HG02759 (cell line): Measurements from ENCODE around the gene KPRP.

ENCODE experiments used
- ATAC-seq: cut with Tn5 transposase; IDR thresholded peaks from one replicate; pipeline ENCODE4 v1.9.1; 2021; ENCODE audit warnings: mild to moderate bottlenecking, moderate library complexity; ENCODE audit not compliant: unreplicated experiment

KPRP gene, protein sequence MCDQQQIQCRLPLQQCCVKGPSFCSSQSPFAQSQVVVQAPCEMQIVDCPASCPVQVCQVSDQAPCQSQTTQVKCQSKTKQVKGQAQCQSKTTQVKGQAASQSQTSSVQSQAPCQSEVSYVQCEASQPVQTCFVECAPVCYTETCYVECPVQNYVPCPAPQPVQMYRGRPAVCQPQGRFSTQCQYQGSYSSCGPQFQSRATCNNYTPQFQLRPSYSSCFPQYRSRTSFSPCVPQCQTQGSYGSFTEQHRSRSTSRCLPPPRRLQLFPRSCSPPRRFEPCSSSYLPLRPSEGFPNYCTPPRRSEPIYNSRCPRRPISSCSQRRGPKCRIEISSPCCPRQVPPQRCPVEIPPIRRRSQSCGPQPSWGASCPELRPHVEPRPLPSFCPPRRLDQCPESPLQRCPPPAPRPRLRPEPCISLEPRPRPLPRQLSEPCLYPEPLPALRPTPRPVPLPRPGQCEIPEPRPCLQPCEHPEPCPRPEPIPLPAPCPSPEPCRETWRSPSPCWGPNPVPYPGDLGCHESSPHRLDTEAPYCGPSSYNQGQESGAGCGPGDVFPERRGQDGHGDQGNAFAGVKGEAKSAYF

DNA sequence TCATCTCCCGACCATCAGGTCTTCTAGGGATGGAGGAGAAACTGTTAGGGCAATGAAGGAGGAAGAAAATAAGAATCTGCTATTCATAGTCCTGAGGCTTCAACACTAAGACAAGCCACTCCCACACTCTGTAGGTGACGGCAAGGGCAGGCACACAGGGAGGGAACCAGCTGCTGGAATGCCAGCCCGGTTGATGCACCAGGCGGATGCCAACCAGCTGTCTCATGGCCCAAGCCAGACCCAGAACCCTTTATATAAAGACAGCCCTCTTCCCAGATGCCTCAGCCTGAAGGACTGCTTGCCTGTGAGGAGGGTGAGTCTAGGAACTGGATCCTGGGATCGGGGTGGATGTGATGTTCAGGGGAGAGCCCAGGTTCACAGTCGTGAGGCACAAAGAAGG lies at the start of gene KPRP:
Gene KPRP (plus strand): TSS at position 279 of the 400 bp plus-strand sequence. CDS start 1,564 bp downstream, outside the sequence.
- ATAC-seq: no peak

DNA sequence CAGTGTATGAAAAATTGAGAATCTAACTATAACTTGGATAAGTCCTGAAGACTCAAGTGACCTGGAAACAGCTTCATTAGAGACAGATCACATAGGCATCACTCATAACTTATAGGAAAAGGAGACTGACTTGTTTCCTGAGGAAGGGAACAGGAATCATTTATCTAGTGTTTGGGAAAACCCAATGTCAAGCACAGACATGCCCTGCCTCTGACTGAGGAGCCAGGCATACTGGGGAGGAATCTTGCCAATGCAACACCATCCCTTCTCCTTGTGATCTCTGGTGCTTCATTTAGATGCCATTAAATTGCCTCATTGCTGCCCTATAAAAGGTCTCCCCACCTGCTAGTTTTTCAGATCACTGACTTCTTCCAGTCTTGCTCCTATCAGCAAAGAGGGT lies 39.6 kb upstream of the KPRP start:
- no peak for ATAC-seq

DNA sequence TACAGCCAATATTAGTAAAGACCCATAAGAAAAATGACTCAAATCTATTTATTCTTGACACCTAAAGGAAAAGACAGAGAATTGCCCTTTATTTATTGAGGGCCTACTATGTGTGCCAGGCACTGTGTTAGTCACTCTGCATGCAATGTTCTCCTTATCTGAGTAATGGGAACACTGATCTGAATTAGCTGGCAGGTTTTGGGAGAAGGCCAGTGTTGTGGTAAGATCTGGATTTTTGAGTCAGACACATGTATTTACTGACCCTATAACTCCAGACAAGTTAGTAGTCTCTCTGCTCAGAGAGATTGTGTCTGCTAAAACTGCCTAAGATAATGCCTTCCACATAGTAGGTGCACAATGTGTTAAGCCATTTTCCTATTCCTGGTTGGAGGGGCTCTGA lies 32.6 kb upstream of the KPRP start:
- no peak for ATAC-seq

DNA sequence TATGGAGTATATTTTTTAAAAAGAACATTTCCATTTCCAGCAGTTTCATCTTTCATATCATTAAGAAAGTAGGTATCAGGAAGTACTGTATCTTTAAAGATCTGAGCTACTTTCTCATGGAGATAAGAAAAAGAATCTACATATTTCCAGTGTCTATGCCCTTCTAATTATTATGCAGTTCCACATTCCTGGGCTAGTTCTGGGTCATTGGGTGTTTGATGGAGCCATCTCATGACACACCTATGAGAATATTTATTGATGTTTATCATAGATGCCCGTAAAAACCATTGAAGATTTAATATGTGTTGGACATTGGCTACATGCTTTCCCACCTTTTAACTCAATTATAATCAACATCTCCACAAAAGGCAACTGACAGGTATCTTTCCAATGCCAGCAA lies 28.8 kb upstream of the KPRP start:
- no peak for ATAC-seq

DNA sequence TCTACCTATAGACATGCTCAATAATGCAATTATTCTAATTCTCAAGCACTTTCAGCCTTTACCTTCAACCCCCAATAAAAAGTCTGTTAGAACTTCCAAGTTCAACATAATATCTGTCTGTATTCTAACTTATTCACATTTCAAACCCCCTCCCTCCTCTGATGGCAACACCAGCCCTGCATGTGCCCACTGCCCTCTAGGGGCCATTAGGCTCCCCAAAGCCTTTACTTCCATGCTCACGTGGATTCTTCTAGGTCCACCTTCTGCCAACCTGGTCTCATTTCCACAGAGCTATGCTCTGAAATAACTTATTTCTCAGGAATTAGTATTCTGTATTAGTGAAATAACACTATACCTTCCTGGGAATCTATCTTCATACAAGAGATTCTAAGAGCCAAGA lies 22.2 kb upstream of the KPRP start:
- no peak for ATAC-seq

DNA sequence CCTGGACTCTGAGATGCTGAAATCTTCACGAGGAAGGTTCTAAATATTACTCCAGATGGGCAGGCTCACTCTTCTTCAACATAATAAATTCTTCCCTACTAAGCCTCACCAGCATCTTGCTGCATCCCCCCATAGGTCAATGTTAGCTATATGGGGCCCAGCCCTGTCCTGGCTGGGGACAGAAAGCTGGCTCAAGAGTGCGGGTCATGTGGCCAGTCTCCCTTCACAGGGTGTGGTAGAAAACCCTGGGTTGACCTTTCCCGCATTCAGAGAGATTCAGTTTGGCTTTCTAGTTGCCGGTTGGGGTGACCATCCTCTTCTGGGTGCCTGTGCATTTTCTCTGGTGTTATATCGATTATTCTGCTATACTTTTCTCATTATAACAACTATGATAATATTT lies 19.8 kb upstream of the KPRP start:
- ATAC-seq: no peak

DNA sequence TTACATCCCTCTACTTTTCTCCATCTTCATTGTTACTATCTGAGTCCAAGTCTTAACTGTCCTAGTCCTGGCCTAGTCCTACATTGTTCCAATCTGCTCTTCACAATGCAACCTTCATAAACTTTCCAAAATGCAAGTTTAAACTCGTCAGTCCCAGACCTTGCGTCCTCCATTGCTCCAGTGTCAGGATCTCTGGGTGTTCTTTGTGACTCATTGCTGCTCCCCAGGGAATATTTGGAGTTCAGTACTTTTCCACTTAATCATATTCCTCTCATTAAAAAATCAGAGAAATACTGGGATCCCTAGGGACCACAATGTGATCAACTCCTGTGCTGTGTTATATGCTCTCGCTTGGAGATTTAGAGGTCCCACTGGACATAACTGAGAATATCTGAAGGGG lies 18.0 kb upstream of the KPRP start:
- no peak for ATAC-seq

DNA sequence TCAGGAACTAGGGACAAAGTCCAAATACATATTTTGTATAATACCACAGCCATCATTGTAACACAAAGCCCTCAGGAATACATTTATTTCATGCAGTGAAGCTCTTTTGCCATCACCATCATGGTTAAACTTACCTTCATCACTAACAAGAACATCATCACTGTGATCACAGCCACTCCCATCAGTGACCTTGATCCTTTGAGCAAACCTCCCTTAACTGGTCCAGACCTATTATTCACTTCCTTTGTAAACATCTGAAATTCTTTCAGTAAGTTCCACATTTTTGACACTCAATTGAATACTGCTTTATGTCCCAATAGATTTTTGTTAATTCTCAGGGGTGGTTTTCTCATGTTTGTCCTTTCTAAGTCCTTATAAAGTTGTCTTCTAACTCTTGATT lies 16.2 kb upstream of the KPRP start:
- ATAC-seq: no peak

DNA sequence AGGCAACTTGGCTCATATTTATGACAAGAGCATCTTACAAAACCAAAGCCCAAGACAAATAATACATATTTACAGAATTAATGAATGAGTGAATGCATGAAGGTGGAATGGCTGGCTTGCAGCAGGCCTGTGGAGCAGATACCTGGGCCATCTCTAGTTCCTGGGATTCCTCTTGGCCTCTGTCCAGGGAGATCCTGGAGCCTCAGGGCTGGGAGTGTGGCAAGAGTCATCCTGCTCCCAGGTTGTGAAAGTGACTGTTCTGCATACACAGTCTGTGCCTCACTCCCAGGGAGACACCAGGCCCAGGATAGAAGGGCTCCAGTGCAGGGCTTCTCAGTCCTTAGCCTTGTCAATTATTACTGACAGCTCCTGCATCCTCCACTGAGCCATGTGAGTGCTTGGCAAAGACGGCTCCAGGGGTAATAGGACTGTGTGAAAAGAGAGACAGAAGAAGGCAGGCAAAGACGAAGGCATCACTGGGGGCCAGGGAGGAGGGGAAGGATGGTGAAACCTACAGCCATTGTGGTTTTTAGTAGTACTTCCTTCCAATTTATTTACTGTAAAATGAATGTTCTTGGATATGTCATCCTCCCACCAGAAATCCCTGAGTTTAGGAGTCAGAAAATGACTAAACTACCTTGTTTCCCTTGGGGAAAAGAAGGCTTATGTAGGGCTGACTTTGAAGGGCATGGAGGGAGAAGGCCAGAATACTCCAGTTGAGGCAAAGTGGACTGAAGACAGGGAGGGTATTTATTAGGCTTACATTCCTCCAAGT lies 14.3 kb upstream of the KPRP start:
- no peak for ATAC-seq

DNA sequence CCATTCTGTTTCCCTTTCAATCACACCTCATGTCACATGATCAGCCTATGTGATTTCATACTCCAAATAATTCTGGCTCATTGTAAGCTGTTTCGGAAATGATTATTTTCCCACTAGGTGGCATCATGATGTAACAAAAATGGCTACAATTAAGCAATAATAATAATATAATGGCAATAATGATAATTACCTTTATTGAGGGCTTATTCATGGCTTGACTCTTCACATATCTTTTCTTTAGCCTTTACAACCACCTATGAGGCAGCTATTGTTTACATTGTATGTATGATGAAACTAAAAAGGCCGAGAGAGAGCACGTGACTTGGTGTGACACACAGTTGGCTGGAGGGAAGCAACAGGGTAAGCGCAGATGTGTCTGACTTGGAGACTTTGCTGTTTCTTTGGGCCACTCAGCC lies 12.5 kb upstream of the KPRP start:
- ATAC-seq: no peak

DNA sequence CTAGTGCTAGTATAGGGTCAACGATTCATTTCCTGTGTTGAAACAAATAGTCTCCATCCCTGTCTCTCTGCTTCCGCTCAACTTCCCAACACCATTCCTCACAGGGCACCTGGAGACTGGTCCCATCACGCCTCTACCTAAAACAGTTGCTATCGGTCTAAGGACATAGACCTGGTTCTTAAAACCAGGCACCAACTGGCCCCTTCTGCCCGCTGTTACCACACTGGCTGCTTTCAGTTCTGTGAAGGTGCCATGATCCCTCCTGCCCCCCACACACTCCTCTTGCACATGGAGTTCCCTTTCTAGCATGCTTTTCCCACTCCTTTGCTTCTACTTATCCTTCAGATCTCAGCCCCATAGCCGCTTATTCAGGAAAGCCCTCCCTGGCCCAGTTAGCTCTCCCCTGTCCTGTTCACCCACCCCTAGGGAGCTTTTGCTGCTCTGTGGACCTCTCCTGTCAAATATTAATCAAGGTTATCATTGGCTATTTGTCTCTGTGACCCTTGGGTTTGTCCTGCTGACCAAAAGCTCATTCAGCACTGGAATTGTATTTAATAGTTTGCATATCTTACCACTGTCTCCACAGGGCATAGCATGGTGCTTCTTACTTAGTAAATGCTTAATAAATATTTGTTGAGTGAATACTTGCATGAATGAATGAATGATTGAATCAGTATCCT lies 11.9 kb upstream of the KPRP start:
- ATAC-seq: no peak

DNA sequence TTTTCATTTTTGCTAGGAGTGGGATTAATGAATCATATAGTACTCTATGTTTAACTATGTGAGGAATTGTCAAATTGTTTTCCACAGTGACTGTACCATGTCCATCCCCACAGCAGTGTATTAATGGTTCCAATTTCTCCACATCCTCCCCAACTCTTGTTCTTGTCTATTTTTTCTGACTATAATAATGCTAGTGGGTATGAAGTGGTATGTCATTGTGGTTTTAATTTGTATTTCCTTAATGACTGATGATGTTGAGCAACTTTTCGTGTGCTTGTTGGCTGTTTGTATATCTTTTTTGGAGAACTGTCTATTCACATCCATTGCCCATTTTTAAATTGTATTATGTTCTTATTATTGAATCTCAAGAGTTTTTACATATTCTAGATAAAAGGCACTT lies 10.0 kb upstream of the KPRP start:
- no peak for ATAC-seq

DNA sequence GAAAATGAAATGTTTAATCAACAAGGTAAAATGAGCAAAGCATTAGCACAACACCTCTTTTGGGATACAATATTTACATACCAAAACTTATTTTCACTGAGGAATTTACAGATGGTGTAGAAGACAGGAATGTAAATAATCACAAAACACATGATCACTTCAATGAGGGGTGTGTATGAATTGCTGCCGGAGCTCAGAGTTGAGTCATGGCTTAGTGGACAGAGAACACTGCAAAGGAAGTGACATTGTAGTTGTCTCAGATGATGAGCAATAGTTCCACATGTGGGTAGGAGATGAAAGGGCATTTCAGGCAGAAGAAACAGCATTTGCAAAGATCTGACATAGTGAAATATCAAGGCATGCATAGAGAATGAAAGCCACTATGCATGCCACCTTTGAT lies 5.6 kb upstream of the KPRP start:
- ATAC-seq: no peak

DNA sequence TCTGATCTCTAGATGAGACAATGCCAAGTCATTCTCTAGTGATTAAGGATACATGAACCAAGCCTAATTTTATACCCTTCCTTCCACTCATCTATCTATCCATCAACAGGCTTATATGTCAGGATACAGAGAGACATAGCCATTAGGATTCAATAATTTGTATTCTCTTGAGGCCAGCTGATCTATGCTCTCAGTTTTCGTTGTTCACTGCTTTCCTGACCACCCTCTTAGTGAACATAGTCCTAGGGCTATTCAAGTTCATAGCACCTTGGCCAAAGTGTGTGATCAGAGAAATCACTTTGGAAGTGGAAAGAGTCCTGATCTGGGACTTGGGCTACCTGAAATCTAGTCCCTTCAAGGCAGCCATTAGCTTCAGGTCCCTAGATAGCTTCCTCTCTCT lies 4.2 kb upstream of the KPRP start:
- ATAC-seq: no peak

DNA sequence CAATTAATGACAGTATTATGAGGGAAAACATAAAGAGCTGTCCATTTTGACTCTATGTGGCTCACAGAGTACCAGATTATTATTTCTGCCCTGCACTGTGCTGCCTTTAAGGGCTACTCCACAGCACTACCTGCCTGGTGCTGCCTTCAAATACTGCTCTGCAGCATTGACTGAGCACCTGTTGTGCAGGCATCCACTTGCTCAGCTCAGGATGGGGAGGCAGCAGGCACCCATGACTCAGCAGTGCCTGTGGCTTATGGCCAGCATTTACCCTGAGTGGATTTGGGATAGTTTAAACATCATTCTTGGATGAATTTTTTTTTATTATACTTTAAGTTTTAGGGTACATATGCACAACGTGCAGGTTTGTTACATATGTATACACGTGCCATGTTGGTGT lies 953 bp upstream of the KPRP start:
- no peak for ATAC-seq

DNA sequence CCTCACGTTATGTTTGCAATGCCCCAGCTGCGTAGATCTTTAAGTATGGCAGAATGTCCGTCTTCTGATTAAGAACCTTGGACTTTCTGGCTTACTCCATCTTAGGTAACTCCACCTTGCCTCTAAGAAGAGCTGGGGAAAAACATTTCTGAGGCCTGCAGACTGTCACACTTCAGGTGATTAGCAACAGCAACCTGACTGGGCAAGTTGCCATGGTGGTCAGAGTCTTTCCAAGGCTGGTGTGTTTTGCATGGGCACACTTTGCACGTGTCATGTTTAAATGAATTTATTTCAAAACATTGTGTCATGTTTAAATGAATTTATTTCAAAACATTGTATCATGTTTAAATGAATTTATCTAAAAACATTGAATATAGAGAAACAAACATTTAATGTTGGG lies 811 bp downstream of the KPRP start:
- ATAC-seq: no peak

DNA sequence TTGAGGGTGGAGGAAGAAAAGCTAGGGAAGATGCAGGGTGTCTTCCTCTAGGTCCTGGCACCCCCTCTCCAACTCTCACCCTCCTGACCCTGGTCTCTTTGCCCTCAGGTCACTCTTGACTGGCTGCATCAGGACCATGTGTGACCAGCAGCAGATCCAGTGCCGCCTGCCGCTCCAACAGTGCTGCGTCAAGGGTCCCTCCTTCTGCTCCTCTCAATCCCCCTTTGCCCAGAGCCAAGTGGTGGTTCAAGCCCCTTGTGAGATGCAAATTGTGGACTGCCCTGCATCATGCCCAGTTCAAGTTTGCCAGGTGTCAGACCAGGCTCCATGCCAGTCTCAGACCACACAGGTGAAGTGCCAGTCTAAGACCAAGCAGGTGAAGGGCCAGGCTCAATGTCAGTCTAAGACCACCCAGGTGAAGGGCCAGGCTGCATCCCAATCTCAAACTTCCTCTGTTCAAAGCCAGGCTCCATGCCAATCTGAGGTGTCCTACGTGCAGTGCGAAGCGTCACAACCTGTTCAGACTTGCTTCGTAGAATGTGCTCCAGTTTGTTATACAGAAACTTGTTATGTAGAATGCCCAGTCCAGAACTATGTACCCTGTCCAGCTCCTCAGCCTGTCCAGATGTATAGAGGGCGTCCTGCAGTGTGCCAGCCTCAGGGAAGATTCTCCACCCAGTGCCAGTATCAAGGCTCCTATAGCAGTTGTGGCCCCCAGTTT lies 1.8 kb downstream of the KPRP start:
- no peak for ATAC-seq

DNA sequence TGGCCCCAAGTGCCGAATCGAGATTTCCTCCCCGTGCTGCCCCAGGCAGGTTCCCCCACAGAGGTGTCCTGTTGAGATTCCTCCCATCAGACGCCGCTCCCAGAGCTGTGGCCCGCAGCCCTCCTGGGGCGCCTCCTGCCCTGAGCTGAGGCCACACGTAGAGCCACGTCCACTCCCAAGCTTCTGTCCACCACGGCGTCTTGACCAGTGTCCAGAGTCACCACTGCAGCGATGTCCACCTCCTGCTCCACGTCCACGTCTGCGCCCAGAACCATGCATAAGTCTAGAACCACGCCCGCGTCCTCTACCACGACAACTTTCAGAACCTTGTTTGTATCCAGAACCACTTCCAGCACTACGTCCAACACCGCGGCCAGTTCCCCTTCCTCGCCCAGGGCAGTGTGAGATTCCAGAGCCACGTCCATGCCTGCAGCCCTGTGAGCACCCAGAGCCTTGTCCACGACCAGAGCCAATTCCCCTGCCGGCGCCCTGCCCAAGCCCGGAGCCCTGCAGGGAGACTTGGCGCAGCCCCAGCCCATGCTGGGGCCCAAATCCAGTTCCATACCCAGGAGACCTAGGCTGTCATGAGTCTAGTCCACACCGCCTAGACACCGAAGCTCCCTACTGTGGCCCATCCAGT lies 2.8 kb downstream of the KPRP start:
- no peak for ATAC-seq

DNA sequence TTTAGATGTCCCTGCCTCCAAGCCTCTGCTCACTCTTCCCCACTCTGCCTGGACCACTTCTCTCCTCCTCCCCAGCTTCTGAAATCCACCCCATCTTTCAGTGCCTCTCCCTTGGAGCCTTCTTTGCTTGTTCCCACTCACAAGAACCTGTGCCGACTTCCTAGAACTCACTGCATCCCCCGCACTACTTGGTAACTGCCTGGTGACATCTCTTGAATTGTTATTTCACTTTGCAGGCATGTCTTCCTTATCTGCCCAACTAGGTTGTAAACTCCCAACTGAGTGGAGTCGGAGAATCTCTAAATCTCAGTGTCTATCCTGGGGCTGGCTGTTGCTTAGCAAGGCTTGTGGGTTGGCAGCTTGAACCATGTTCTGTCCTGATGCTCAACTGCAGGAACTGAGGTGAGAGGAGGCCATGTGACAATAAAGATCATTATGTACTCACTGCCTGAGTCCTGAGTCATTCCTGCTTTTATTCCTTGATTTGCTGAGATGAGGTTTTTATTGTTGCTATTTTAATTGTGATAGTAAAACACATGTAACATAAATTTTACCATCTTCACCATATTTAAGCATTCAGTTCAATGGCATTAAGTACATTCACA lies 3.9 kb downstream of the KPRP start:
- ATAC-seq: no peak
